Hepatocyte (in vitro differentiated cells): ENCODE results near the gene PDE6C. TPM values are rescaled to one million over a fixed set of nuclear protein-coding genes. Genes with fewer than 3 reads are reported as not detected.

Experiments
- DNase-seq: peaks from one replicate; pipeline ENCODE4 v3.0.0-alpha.2; 2016; ENCODE audit warnings: low spot score
- H2AFZ ChIP-seq: fragments of 200-600 bp; sonication (generic); 2 replicates; pipeline ENCODE4 v1.6.0; 2016; ENCODE audit warnings: antibody characterized with exemption, mild to moderate bottlenecking
- H3K27ac ChIP-seq: fragments of 200-600 bp; sonication (generic); 2 replicates; pipeline ENCODE4 v1.5.1; 2016; ENCODE audit warnings: mild to moderate bottlenecking
- H3K27me3 ChIP-seq: fragments of 200-600 bp; sonication (generic); 2 replicates; pipeline ENCODE4 v1.6.1; 2016
- H3K36me3 ChIP-seq: fragments of 200-600 bp; sonication (generic); replicated peaks from 2 replicates; pipeline ENCODE4 v1.5.1; 2016; ENCODE audit warnings: low read depth; ENCODE audit not compliant: insufficient read depth
- H3K4me1 ChIP-seq: fragments of 200-600 bp; sonication (generic); 2 replicates; pipeline ENCODE4 v1.5.1; 2016; ENCODE audit warnings: mild to moderate bottlenecking, moderate library complexity; ENCODE audit not compliant: insufficient read depth
- H3K4me2 ChIP-seq: fragments of 200-600 bp; sonication (generic); 2 replicates; pipeline ENCODE4 v1.6.0; 2016
- H3K4me3 ChIP-seq: fragments of 200-600 bp; sonication (generic); 2 replicates; pipeline ENCODE4 v1.5.1; 2016; ENCODE audit warnings: mild to moderate bottlenecking
- H3K79me2 ChIP-seq: fragments of 200-600 bp; sonication (generic); 2 replicates; pipeline ENCODE4 v1.6.0; 2017; ENCODE audit warnings: mild to moderate bottlenecking
- H3K9me2 ChIP-seq: fragments of 200-600 bp; sonication (generic); replicated peaks from 2 replicates; pipeline ENCODE4 v1.6.0; 2017; ENCODE audit warnings: mild to moderate bottlenecking; ENCODE audit not compliant: insufficient read depth
- H3K9me3 ChIP-seq: fragments of 200-600 bp; sonication (generic); 2 replicates; pipeline ENCODE4 v1.5.1; 2016; ENCODE audit warnings: low read depth, mild to moderate bottlenecking
- H4K20me1 ChIP-seq: fragments of 200-600 bp; sonication (generic); 2 replicates; pipeline ENCODE4 v1.6.0; 2016; ENCODE audit warnings: mild to moderate bottlenecking; ENCODE audit not compliant: insufficient read depth, poor library complexity, severe bottlenecking
- EZH2 ChIP-seq: fragments of 200-600 bp; sonication (generic); IDR thresholded peaks from 2 replicates; pipeline ENCODE4 v1.6.1; 2016; ENCODE audit warnings: antibody characterized with exemption, mild to moderate bottlenecking, borderline replicate concordance
- EZH2phosphoT487 ChIP-seq: fragments of 200-600 bp; sonication (generic); IDR thresholded peaks from one replicate; pipeline ENCODE4 v1.6.1; 2018; ENCODE audit warnings: antibody characterized with exemption, mild to moderate bottlenecking, low read depth, moderate library complexity; ENCODE audit not compliant: unreplicated experiment, severe bottlenecking
- WGBS: methylation state at CpG from one replicate; pipeline ENCODE4 v1.1.6; 2016; ENCODE audit warnings: low lambda C conversion rate; ENCODE audit errors: missing lambda C conversion rate; 5-methylcytosine and 5-hydroxymethylcytosine counted together
- polyA plus RNA-seq: library from polyadenylated mRNA; unstranded; fragments of >200 nt; fragmentation: Nextera tagmentation; extraction: Ambion mirVana; gene quantifications from 2 replicates; pipeline ENCODE4 v1.2.1, GENCODE V29; 2016
- total RNA-seq: library from RNA; depleted of rRNA; stranded (reverse); fragments of >200 nt; gene quantifications from 2 replicates; pipeline ENCODE4 v1.2.3, GENCODE V29; 2014
- TF ChIP-seq, protein P1 (sequence below): fragments of 200-600 bp; sonication (generic); IDR thresholded peaks from 2 replicates; pipeline ENCODE4 v1.5.1; 2016; ENCODE audit warnings: antibody characterized with exemption, mild to moderate bottlenecking; ENCODE audit not compliant: poor library complexity

Gene PDE6C
- total and polyA plus RNA-seq, 2 experiments from 2014 or later: 0.07 to 0.15 TPM

DNA sequence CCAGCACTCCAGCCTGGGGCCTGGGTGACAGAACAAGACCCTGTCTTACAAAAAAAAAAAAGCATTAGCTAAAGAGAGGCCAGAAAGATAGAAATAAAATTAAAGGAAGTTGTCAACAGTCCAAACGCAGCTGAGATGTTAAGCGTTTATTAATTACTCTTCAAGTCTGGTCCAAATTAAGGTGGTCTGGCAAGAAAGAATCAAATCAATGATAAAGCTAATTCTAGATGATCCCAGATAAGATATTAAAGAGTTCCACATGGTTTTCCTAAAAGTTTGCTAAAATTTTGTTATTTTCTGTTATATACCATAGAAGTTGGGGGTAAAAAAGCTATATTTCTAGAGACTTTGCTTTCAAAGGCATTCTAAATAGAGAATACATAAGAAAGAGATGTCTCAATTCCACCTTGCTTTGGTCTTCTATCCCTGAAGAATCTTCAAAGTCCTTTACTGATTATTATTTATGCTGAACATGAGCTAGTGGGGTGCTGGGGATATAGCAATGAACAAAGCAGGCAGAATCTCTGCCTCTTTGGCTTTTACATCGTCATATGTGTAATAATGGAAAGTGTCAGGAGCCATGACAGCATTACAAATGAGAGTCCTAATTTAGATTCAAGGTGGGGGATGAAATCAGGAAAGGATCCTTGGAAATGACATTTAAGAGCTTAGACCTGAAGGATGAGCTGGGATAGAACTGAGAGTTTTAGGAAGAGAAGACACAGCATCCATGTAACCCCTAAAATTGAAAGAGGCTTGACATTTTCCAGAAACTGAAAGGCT is 66.7 kb downstream of the PDE6C start:
- H4K20me1 ChIP-seq: no peaks in the 10 kb centered on the region
- H2AFZ ChIP-seq: no peak overlapping the region
- H3K4me1 ChIP-seq: no peaks in the 10 kb centered on the region
- H3K27me3 ChIP-seq: no peaks in the 10 kb centered on the region
- no peak for DNase-seq
- H3K9me2 ChIP-seq: no peaks in the 10 kb centered on the region
- 79% methylated on average over 3 of the region's 3 CpGs for WGBS
- no peak overlapping the region for H3K4me3 ChIP-seq
- H3K9me3 ChIP-seq: no peaks in the 10 kb centered on the region
- H3K36me3 ChIP-seq: no peaks in the 10 kb centered on the region
- H3K27ac ChIP-seq: no peak overlapping the region
- no peak overlapping the region for H3K4me2 ChIP-seq
- TF ChIP-seq EZH2 (no peak), EZH2phosphoT487 (no peak)
- TF ChIP-seq, protein P1, sequence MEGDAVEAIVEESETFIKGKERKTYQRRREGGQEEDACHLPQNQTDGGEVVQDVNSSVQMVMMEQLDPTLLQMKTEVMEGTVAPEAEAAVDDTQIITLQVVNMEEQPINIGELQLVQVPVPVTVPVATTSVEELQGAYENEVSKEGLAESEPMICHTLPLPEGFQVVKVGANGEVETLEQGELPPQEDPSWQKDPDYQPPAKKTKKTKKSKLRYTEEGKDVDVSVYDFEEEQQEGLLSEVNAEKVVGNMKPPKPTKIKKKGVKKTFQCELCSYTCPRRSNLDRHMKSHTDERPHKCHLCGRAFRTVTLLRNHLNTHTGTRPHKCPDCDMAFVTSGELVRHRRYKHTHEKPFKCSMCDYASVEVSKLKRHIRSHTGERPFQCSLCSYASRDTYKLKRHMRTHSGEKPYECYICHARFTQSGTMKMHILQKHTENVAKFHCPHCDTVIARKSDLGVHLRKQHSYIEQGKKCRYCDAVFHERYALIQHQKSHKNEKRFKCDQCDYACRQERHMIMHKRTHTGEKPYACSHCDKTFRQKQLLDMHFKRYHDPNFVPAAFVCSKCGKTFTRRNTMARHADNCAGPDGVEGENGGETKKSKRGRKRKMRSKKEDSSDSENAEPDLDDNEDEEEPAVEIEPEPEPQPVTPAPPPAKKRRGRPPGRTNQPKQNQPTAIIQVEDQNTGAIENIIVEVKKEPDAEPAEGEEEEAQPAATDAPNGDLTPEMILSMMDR: no peak
- no peaks in the 10 kb centered on the region for H3K79me2 ChIP-seq

DNA sequence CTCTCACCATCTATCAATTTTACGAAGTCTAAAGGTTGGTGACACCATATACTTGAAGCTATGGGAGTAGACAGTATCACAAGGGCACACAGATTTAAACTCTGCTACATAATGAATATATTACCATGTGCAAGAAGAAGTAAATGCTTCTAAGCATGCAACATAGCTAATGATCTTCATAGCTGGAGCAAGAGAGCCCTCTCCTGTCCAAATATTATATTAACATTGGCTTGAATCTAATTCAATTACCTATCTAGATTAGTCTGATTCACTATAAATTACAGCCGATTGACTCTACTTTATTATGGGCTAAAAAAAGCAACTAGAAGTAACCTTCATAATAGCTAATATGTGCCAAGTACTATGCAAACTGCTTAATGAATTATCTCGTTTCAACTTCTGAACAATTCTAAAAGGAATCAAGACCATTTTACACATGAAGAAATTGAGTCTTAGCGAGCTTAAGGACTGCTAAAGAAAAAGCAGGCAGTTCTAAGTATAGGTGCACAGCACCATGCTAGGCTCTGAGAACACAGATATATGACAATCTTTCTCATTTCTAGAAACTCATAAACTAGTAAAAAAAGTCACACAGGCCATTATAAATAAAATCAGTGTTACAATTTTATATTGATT is 68.2 kb downstream of the PDE6C start:
- H3K27me3 ChIP-seq: no peaks in the 10 kb centered on the region
- H3K9me2 ChIP-seq: no peaks in the 10 kb centered on the region
- H3K27ac ChIP-seq: no peak overlapping the region
- no peak overlapping the region for H3K4me2 ChIP-seq
- peak; percentile 56 for DNase-seq
- H2AFZ ChIP-seq: no peak overlapping the region
- H3K4me1 ChIP-seq: no peaks in the 10 kb centered on the region
- TF ChIP-seq, protein P1: peak; percentile 62
- no peak for TF ChIP-seq EZH2phosphoT487
- H4K20me1 ChIP-seq: no peaks in the 10 kb centered on the region
- H3K9me3 ChIP-seq: no peaks in the 10 kb centered on the region
- WGBS: 86% methylated on average over 4 of the region's 4 CpGs
- no peaks in the 10 kb centered on the region for H3K79me2 ChIP-seq
- H3K4me3 ChIP-seq: no peak overlapping the region
- no peaks in the 10 kb centered on the region for H3K36me3 ChIP-seq

DNA sequence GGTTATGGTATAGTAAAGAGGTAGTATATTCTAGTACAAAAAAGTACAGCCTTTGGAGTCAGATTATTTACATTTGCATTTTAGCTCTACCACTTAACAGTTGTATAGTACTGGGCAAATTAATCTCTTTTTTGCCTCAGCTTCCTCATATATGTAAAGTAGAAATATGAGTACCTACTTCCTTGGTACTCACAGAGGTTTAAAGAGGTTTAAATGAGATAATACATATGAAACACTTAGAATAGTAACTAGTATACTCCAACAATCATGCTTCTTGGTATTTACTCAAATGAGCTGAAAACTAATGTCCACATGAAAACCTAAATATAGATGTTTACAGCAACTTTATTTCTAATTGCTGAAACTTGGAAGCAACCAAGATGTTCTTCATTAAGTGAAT is 75.4 kb downstream of the PDE6C start:
- Histone ChIP-seq H3K4me1 (no peaks in the 10 kb centered on the region), H3K9me3 (no peaks in the 10 kb centered on the region), H4K20me1 (no peaks in the 10 kb centered on the region), H3K36me3 (no peaks in the 10 kb centered on the region), H3K79me2 (no peaks in the 10 kb centered on the region), H3K4me3 (no peak overlapping the region), H3K4me2 (no peak overlapping the region), H3K27ac (no peak overlapping the region), H2AFZ (no peak overlapping the region), H3K9me2 (no peaks in the 10 kb centered on the region), H3K27me3 (no peaks in the 10 kb centered on the region)
- DNase-seq: no peak
- no peak for TF ChIP-seq EZH2phosphoT487
- no peak for TF ChIP-seq EZH2
- TF ChIP-seq, protein P1: no peak
